OCI-LY1 (cell line): ENCODE results near the gene FAM53B.

Experiments
- CTCF ChIP-seq: fragments of 200-600 bp; sonication (generic), shearing (Covaris generic); IDR thresholded peaks from 2 replicates; pipeline ENCODE4 v1.5.1; 2017; ENCODE audit warnings: mild to moderate bottlenecking, antibody characterized with exemption, low read length, moderate library complexity, mixed read lengths
- EZH2 ChIP-seq: fragments of 200-600 bp; sonication (generic), shearing (Covaris generic); IDR thresholded peaks from 2 replicates; pipeline ENCODE4 v1.8.0; 2017; ENCODE audit warnings: borderline replicate concordance, mixed run types, mild to moderate bottlenecking, antibody characterized with exemption, low read length, moderate library complexity, mixed read lengths

- TF ChIP-seq CTCF (peak; percentile 15; the same call in 1 of the 2 replicates), EZH2 (no peak)
Observed at GRCh38 chr10:124647421-124648130, 96.6 kb downstream of the FAM53B start.
